GM12878 (cell line): Measurements from ENCODE around the gene CD9. TPM values are rescaled to one million over a fixed set of nuclear protein-coding genes. Genes with fewer than 3 reads are reported as not detected.

Experiments
- ATAC-seq: fragments of 200-7000 bp; cut with Tn5 transposase; 3 replicates; pipeline ENCODE4 v1.9.1; 2020; ENCODE audit warnings: mild to moderate bottlenecking, moderate library complexity
- BruUV-seq: library from RNA; stranded (reverse); fragments of 400-500 nt; replicated peaks from 2 replicates; lab custom pipeline; 2021; lab: Mats Ljungman, UMichigan
- CTCF ChIA-PET: fragments of 300-600 bp; sonication (Branson Sonifier 250); formaldehyde crosslinking; extraction: SDS; loops from one replicate; lab custom pipeline; 2021; ENCODE audit warnings: inconsistent platforms; lab: Yijun Ruan, JAX
- POLR2A ChIA-PET: fragments of 350-600 bp; formaldehyde crosslinking; extraction: SDS; loops from one replicate; lab custom pipeline; 2021; ENCODE audit warnings: inconsistent platforms; lab: Charles Lee
- RAD21 ChIA-PET: fragments of 300-600 bp; sonication (Branson Sonifier 250); formaldehyde crosslinking; loops from one replicate; lab custom pipeline; 2023; ENCODE audit warnings: antibody characterized with exemption; ENCODE audit not compliant: unreplicated experiment; lab: Charles Lee
- SMC1A ChIA-PET: fragments of 300-600 bp; sonication (Branson Sonifier 250); formaldehyde crosslinking; loops from one replicate; lab custom pipeline; 2023; ENCODE audit not compliant: unreplicated experiment, uncharacterized antibody; lab: Charles Lee
- DNase-seq: peaks from one replicate; pipeline ENCODE4 v3.0.0-alpha.2; 2011; ENCODE audit warnings: low read depth, low spot score
- FAIRE-seq: peaks from 3 replicates; lab custom pipeline; 2011; peaks lifted over from hg19 to GRCh38; lab: Jason Lieb, UNC
- H2AFZ ChIP-seq: 2 replicates; pipeline ENCODE4 v1.6.0; 2011; ENCODE audit warnings: low read depth, low read length, control low read depth; ENCODE audit not compliant: control insufficient read depth
- H3K27ac ChIP-seq: 2 replicates; pipeline ENCODE4 v1.5.1; 2011; ENCODE audit warnings: control low read depth; ENCODE audit not compliant: control insufficient read depth, insufficient read depth
- H3K27me3 ChIP-seq, 2 experiments: replicated peaks in 1 of 2; 2 replicates each; pipeline versions ENCODE4 v1.6.0 to v1.6.1; 2011; ENCODE audit warnings: low read length in 1 of 2; ENCODE audit not compliant: control insufficient read depth in 2 of 2, insufficient read depth in 2 of 2
- H3K36me3 ChIP-seq, 2 experiments: 2 replicates each; pipeline ENCODE4 v1.5.1; 2011; ENCODE audit warnings: low read length in 1 of 2; ENCODE audit not compliant: control insufficient read depth in 2 of 2, insufficient read depth in 2 of 2
- H3K4me1 ChIP-seq: 2 replicates; pipeline ENCODE4 v1.6.1; 2011; ENCODE audit warnings: mild to moderate bottlenecking, low read length, moderate library complexity, mixed read lengths; ENCODE audit not compliant: control insufficient read depth, insufficient read depth
- H3K4me2 ChIP-seq: 2 replicates; pipeline ENCODE4 v1.6.0; 2011; ENCODE audit warnings: control low read depth; ENCODE audit not compliant: control insufficient read depth, insufficient read depth
- H3K4me3 ChIP-seq: fragments of 200-600 bp; sonication (generic); 2 replicates; pipeline ENCODE4 v1.5.1; 2016
- H3K79me2 ChIP-seq: 2 replicates; pipeline ENCODE4 v1.6.0; 2011; ENCODE audit warnings: low read length; ENCODE audit not compliant: control insufficient read depth, insufficient read depth
- H3K9ac ChIP-seq: 2 replicates; pipeline ENCODE4 v1.8.0; 2011; ENCODE audit warnings: low read length, control low read depth, mixed read lengths; ENCODE audit not compliant: control insufficient read depth, insufficient read depth
- H3K9me3 ChIP-seq: replicated peaks from 3 replicates; pipeline ENCODE4 v1.5.1; 2011; ENCODE audit warnings: mild to moderate bottlenecking, low read length; ENCODE audit not compliant: control insufficient read depth, insufficient read depth
- H4K20me1 ChIP-seq: 2 replicates; pipeline ENCODE4 v1.6.0; 2011; ENCODE audit not compliant: control insufficient read depth, insufficient read depth
- ATF7 ChIP-seq: fragments of 450-650 bp; IDR thresholded peaks from 2 replicates; pipeline ENCODE4 v1.6.1; 2016; ENCODE audit warnings: low read depth, mild to moderate bottlenecking
- CBX5 ChIP-seq: sonication (generic); IDR thresholded peaks from 2 replicates; pipeline ENCODE4 v1.6.1; 2016; ENCODE audit warnings: low read depth, moderate library complexity, mild to moderate bottlenecking, inconsistent platforms
- DPF2 ChIP-seq: fragments of 450-650 bp; IDR thresholded peaks from 2 replicates; pipeline ENCODE4 v1.6.1; 2017; ENCODE audit warnings: mild to moderate bottlenecking
- EGR1 ChIP-seq, 2 experiments: IDR thresholded peaks; 1 replicate in 1 of 2; 2 replicates in 1 of 2; pipeline ENCODE4 v1.6.1; 2011 to 2012; ENCODE audit warnings: low read depth in 2 of 2, low read length in 2 of 2, borderline replicate concordance in 1 of 2, mild to moderate bottlenecking in 1 of 2, moderate library complexity in 1 of 2
- IKZF1 ChIP-seq: fragments of 450-650 bp; conservative IDR thresholded peaks from 2 replicates; pipeline ENCODE4 v1.6.1; 2017; ENCODE audit warnings: antibody characterized with exemption, mild to moderate bottlenecking
- IRF3 ChIP-seq: fragments of 450-650 bp; IDR thresholded peaks from 2 replicates; pipeline ENCODE4 v1.6.1; 2014; ENCODE audit warnings: mild to moderate bottlenecking
- MTA3 ChIP-seq: IDR thresholded peaks from 2 replicates; pipeline ENCODE4 v1.6.1; 2012; ENCODE audit warnings: low read length, inconsistent platforms, borderline replicate concordance
- NFIC ChIP-seq: IDR thresholded peaks from 2 replicates; pipeline ENCODE4 v1.6.1; 2012; ENCODE audit warnings: low read depth, mild to moderate bottlenecking, inconsistent platforms, low read length, moderate library complexity
- NFYA ChIP-seq: IDR thresholded peaks from 2 replicates; pipeline ENCODE4 v1.6.1; 2011; ENCODE audit warnings: low read depth, mild to moderate bottlenecking, low read length, improper control_type of control experiment, borderline replicate concordance
- NRF1 ChIP-seq: conservative IDR thresholded peaks from 2 replicates; pipeline ENCODE4 v1.6.1; 2011; ENCODE audit warnings: mild to moderate bottlenecking, low read depth, low read length, improper control_type of control experiment
- SIX5 ChIP-seq: IDR thresholded peaks from 2 replicates; pipeline ENCODE4 v1.6.1; 2011; ENCODE audit warnings: mild to moderate bottlenecking, low read depth, low read length, moderate library complexity; ENCODE audit not compliant: severe bottlenecking
- SKIL ChIP-seq: fragments of 450-650 bp; IDR thresholded peaks from 2 replicates; pipeline ENCODE4 v1.6.1; 2017; ENCODE audit warnings: mild to moderate bottlenecking, low read depth, inconsistent platforms; ENCODE audit not compliant: poor library complexity, severe bottlenecking
- SREBF1 ChIP-seq: IDR thresholded peaks from 2 replicates; pipeline ENCODE4 v1.6.1; 2012; ENCODE audit warnings: mild to moderate bottlenecking, low read length
- YY1 ChIP-seq: IDR thresholded peaks from 2 replicates; pipeline ENCODE4 v1.6.1; 2011; ENCODE audit warnings: low read depth, mild to moderate bottlenecking, low read length
- ZBTB40 ChIP-seq: fragments of 450-650 bp; IDR thresholded peaks from 2 replicates; pipeline ENCODE4 v1.6.1; 2016; ENCODE audit warnings: mild to moderate bottlenecking, moderate library complexity, borderline replicate concordance
- ZNF384 ChIP-seq: IDR thresholded peaks from 2 replicates; pipeline ENCODE4 v1.6.1; 2012; ENCODE audit warnings: low read depth, mild to moderate bottlenecking, low read length, improper control_type of control experiment, borderline replicate concordance
- WGBS: methylation state at CpG from one replicate; pipeline ENCODE4 v1.1.6; 2016; ENCODE audit warnings: low lambda C conversion rate; ENCODE audit not compliant: insufficient replicate concordance, insufficient coverage; ENCODE audit errors: missing lambda C conversion rate; 5-methylcytosine and 5-hydroxymethylcytosine counted together
- in situ Hi-C: fragments of 300-500 bp; cut with MboI; formaldehyde crosslinking; loops from 9 replicates; pipeline ENCODE4 v1.14.3; 2018; ENCODE audit warnings: mixed read lengths
- intact Hi-C: fragments of 100-400 bp; cut with micrococcal nuclease; formaldehyde crosslinking; loops from one replicate; pipeline ENCODE4 v1.14.2; 2022; ENCODE audit not compliant: unreplicated experiment
- polyA plus RNA-seq, 11 experiments: library from polyadenylated mRNA; depleted of rRNA in 4 of 11; unstranded in 6 of 11; stranded (reverse) in 5 of 11; fragments of >200 nt; fragmentation: Nextera tagmentation in 4 of 11; fragmentation: Illumina TruSeq in 1 of 11; extraction: Ambion mirVana in 4 of 11; extraction: Trizol in 1 of 11; gene quantifications; 1 replicate in 1 of 11; 2 replicates in 10 of 11; pipeline versions ENCODE4 v1.2.1 to v1.2.3, GENCODE V29; 2011 to 2016; ENCODE audit warnings: inconsistent platforms in 2 of 11, missing spikeins in 2 of 11, low read depth in 1 of 11
- total RNA-seq, 4 experiments: library from RNA; depleted of rRNA in 3 of 4; stranded (reverse); fragments of >200 nt in 3 of 4; fragmentation: Illumina TruSeq in 1 of 4; extraction: Trizol in 1 of 4; gene quantifications; 2 replicates each; pipeline versions ENCODE4 v1.2.1 to v1.2.3, GENCODE V29; 2013 to 2021
- TF ChIP-seq, protein P1 (sequence below): IDR thresholded peaks from 2 replicates; pipeline ENCODE4 v1.6.1; 2011; ENCODE audit warnings: borderline replicate concordance, low read depth, mild to moderate bottlenecking, moderate library complexity, mixed read lengths, low read length; ENCODE audit not compliant: insufficient read depth; ENCODE audit errors: extremely low read length

CD9 gene
- total and polyA plus RNA-seq, 10 of the 15 experiments (the other 5 are each of a cell fraction or from before 2014, with no cell fraction given), result 4.8 to 29.9 (median 9.7) TPM

DNA sequence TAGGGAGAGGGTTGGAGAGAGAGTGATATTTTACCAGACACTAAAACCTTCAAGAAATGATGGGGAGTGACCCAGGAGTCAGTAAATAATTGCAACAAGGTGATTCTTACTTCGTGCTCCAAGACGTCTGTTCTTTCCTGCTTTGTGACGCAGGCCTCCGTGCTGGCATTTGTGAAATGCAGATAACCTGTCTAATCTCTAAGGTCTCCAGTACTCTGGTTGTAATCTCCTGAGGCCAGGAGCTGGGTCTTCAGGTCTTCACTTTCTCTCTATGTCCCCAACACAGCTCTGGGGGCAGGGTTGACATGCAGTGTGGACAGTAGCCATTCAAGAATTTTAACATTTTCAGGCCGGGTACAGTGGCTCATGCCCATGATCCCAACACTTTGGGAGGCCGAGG, 53.1 kb downstream of the CD9 start:
- Histone ChIP-seq H3K9ac (no peak overlapping the region), H3K4me1 (no peaks in the 10 kb centered on the region), H2AFZ (no peak overlapping the region), H3K4me3 (no peak overlapping the region), H3K36me3 (no peaks in the 10 kb centered on the region), H3K79me2 (no peaks in the 10 kb centered on the region), H4K20me1 (no peaks in the 10 kb centered on the region), H3K27ac (no peak overlapping the region), H3K4me2 (no peak overlapping the region), H3K27me3 (peaks cover 0 to 6% of the 10 kb centered on the region in 2 experiments; a peak in 2 of 4 replicates), H3K9me3 (no peaks in the 10 kb centered on the region)
- ATAC-seq (no peak), FAIRE-seq (no peak), DNase-seq (no peak)
- CTCF ChIA-PET, result interaction anchor here (1.4 kb wide), 1 partner anchor 215 kb away, joined by 3 read pairs; no protein-coding TSS in a partner anchor
- intact Hi-C loops, result no loop called here
- in situ Hi-C loops, result no loop called here
- RAD21 ChIA-PET, result no interaction called here
- POLR2A ChIA-PET, result interaction anchor here (1.3 kb wide), 1 partner anchor 20 kb away, joined by 4 read pairs; no protein-coding TSS in a partner anchor
- WGBS, result 44% methylated on average over 6 of the region's 6 CpGs
- SMC1A ChIA-PET, result no interaction called here
- BruUV-seq, result no TSS peak
- TF ChIP-seq YY1, result no peak
- no peak for TF ChIP-seq ZNF384
- no peak for TF ChIP-seq SKIL
- TF ChIP-seq, protein P1, sequence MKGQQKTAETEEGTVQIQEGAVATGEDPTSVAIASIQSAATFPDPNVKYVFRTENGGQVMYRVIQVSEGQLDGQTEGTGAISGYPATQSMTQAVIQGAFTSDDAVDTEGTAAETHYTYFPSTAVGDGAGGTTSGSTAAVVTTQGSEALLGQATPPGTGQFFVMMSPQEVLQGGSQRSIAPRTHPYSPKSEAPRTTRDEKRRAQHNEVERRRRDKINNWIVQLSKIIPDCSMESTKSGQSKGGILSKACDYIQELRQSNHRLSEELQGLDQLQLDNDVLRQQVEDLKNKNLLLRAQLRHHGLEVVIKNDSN, result no peak
- TF ChIP-seq SIX5, result no peak
- TF ChIP-seq NRF1, result no peak
- no peak for TF ChIP-seq IRF3
- no peak for TF ChIP-seq NFYA
- no peak for TF ChIP-seq EGR1 (IDR thresholded peaks at IDR 0.05; ENCODE audit: borderline replicate concordance in 1 of 2, low read depth in 2 of 2, low read length in 2 of 2)
- no peak for TF ChIP-seq ATF7
- no peak for TF ChIP-seq CBX5
- no peak for TF ChIP-seq SREBF1
- TF ChIP-seq NFIC, result no peak
- TF ChIP-seq IKZF1, result no peak
- no peak for TF ChIP-seq ZBTB40
- TF ChIP-seq MTA3, result no peak
- TF ChIP-seq DPF2, result no peak
